Occipital lobe (tissue), 2 donors: ENCODE data around the gene WNT16. TPM values are rescaled to one million over a fixed set of nuclear protein-coding genes. Genes with fewer than 3 reads are reported as not detected.

ENCODE experiments used
- DNase-seq: peaks from one replicate; lab custom pipeline; 2025; lab: John Stamatoyannopoulos, UW
- total RNA-seq: library from RNA; depleted of rRNA; stranded (reverse); fragments of >200 nt; gene quantifications from one replicate; pipeline ENCODE4 v1.2.3, GENCODE V29; 2014

WNT16 gene
- total RNA-seq, 1 donor from 2014 or later = 1.2 TPM

DNA sequence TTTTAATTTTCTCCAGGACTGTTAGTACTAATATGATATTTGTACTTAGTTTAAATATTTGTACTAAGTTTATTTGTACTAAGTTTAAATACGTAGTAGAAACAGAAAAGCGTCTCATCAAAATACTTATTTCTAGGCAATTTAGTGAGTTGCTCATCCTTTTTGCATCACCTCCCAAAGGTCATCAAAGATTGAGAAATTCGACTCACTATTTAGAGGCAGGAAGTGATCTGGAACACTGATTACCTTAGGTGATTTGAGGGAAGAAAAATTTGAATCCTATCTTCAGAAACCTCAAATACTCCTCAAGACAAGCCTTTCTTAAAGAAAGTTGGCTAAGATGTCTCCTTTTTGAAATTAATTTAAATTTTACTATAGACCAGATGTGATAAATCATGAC lies 14.5 kb downstream of the WNT16 start:
- DNase-seq = no peak

DNA sequence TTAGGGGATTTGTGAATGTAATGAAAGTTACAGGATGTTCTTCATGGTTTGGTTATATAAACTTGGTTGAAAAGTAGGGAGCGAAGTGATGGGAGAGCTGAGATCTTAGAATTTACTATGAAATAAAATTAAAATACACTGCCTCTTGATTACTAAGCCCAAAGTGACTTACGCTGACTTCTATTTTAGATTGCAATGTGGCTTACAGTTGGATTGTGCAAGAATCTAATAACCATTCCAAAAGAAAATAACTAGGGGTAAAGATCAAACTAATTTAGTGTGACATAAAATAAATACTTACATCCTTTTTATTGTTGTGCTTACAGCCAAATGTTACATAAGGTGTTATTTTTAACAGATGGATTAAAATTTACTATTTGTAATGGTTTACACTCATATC lies 15.3 kb downstream of the WNT16 start:
- no peak for DNase-seq

DNA sequence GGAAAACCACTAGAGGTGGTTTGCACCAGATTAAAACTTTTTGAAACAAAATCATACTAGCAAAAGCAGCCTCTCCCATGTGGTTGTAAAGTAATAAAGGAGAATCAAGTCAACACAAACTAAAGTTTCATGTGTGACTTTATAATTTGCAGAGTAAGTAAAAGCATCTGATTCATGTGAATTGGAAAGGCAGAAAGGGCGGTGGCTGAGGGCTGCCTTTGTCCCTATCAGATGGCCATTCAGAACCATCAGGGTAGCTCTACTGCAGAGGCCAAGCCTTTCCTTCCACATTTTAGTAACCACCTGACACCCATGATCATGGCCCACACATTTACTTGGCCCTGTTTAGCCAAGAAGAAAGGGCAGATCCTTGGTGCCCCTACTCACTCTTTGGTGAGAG lies 15.7 kb downstream of the WNT16 start:
- DNase-seq = no peak

DNA sequence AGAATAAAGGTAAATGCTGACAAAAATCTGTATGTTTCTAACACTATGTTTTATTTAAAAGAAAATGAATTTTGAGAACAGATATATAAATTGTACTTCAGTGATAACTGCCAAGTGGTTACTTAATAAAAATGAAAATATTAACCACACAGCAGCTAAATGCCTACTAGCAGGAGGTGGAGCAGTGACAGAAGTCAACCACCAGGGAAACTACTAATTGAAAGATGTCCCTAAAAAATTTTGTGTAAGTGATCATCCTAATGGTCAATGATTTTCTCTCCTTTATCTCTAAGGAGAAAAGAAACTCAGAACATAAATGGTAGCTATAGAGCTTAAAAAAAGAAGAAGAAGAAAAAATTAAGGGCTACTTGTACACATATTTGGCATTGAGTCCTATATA lies 22.9 kb downstream of the WNT16 start:
- no peak for DNase-seq

DNA sequence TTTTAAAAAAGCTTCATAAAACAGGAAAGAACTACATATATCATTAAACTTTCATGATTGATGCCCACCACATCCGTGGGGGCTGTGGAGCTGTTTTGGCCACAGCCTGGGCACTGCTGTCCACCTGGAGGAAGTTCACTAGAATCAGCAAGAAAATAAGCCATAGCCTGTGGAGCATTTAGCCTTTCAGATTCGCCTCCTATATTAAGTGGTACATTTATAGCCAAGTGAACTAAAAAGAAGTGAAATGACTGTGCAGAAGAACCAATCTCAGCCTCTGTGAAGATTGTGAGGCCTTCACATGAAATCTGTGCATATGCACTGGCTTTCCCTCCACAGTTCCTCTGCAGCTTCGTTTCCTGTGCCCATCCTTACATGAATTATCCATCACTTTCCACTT lies 23.5 kb downstream of the WNT16 start:
- DNase-seq = no peak

DNA sequence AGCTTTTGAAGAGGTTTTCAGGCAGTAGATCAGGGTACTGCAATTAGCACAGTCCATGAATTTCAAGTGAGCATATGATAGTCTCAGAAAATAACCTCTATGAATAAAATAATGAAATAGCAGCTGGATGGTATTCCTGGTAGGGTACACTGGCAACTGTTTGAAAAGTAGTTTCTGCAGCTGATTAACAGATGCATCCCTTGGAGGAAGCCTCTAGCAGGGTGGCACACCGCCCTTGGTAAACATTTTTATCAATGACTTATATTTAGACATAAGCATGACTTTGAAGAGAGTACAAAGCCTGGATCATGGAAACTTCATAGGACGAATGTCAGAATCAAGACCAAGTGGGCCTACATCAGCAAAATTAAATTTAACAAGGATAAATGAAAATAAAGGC lies 26.8 kb downstream of the WNT16 start:
- no peak for DNase-seq

DNA sequence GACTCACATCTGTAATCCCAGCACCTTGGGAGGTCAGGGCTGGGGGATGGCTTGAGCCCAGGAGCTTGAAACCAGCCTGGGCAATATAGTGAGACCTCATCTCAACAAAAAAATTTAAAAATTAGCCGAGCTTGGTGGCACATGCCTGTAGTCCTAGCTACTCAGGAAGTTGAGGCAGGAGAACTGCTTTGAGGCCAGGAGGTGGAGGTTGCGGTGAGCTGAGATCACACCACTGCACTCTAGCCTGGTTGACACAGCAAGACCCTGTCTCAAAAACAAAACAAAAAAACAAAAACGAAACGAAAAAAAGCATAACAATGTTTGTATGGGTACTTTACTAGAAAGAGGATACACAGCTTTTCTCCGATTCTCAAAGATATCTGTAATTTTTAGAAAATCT lies 31.8 kb downstream of the WNT16 start:
- DNase-seq = no peak

DNA sequence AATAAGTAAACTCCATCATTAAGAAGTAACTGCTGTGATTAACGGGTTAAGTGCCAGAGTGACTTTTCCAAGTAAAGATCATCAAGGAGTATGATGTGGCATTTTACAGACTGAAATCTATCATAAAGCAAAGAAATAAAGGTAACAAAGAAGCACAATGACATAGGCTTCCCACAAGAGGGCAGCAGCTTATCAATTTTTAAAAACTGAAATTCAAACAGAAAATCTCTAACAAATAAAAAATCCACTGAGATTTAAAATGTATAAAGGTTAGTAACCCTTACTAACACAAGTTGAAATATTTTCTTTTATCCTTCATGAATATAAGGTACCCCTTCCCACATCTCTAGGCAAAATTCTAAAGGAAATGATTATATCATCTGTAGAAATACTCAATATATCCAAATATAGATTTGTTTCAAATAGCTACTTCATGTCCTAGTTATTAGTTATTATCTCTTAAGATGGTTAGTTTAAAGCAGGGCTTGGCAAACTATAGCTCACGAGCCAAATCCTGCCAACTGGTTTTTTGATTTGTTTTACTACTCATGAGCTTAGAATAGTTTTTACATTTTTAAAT lies 38.1 kb downstream of the WNT16 start:
- DNase-seq = no peak

DNA sequence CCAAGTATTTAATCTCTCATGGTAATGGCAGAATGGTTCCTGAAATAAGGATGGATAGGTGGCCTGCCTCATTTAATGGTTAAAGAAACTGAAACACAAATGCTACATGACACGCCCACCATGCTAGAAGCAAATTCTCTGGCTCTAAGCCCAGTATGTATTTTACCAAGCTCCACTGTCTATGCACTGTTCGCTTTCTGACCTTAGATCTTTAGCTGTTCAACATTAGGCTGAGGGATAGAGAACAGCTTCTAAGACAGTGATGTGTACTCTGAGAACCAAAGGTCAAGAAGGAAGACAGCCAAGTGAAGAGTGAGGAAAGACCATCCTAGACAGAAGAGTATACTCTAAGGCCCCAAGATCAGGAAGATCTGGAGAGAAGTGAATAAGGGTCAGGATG lies 40.7 kb downstream of the WNT16 start:
- DNase-seq = no peak

DNA sequence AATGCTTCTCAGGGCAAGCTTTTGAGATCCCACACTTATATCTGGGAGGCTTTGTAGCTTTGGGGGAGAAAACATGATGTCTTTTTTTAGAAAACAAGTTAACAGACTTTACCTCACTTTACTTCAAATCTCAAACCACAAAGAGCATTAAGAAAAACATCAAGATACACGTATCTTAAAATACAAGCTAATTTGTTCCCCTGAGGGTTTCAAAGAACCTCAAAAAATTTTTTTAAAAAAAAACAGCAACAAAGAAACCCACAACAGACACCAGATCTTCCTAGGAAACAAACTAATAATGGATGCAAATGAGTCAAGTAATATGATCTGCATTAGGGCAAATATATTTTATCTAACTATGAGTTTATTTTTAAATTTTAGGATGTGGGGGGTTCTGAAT lies 42.6 kb downstream of the WNT16 start:
- no peak for DNase-seq

DNA sequence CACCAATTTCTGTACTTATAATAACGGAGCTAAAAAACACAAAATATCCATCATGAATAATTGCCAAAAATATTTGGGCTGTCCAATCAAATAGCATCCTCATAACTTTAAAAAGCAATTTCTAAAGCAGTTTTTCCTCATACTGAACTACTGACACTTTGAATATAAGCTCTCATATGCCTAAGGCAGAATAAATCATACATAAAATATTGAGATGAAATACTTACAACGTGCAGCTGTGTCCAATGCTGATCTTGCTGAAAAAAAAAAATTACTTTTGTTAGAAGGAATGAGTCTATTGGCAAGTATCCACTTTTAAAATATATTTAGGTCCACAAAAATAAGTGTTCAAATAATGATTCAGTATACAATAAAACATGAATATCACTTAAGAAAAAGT lies 43.1 kb downstream of the WNT16 start:
- DNase-seq = no peak

DNA sequence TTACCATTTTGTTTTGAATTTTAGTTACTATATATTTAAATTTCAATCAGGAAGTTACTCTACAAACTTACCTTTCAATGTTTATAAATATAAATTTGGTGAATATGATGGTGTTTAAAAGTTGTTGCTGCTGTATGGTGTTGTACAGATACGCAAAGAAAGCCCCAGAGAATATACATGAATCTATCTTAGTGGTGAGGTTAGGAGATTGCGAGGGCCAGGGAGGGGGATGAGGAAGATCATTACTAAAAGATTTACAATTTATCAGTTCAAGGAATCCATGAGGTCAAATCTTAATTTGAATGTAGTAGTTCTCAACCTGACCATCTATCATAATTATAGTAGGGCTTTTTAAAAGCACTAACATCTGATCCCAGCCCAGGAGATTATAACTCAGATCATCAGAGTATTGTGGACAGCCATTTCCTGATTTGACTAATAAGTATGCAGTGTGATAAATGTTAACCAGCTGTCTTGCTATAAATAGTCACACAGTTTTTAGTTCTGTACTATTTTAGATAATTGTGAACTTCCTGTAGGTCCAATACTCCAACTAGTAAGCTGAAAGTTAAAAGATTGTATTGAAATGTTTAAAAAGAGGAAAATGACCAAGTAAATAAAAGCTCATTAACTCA lies 43.7 kb downstream of the WNT16 start:
- no peak for DNase-seq

DNA sequence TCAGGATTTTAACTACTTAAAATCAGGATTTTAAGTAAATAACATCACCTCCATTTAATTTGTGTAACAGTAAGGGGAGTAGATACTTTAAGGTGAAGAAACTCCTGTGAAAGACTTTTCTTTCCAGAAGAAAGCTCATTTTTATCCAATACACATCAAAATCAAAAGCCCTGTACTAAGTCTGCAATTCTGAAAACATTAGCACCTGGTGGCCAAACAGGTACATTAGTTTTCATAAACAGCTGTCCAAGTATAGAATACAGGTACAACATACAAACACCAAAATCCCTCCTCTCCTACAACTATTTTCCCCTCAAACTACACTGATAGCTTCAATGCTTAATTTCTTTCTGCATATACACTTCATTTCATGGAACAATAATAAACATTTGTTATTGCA lies 44.4 kb downstream of the WNT16 start:
- DNase-seq = no peak

DNA sequence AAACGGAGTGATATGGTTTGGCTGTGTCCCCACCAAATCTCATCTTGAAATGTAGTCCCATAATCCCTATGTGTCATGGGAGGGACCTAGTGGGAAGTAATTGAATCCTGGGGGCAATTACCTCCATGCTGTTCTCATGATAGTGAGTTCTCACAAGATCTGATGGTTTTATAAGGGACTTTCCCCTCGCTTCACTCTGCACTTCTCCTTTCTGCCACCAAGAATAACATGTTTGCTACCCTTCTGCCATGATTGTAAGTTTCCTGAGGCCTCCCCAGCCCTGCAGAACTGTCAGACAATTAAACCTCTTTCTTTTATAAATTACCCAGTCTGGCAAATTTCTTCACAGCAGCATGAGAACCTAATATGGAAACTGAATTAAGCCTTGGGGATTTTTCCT lies 48.2 kb downstream of the WNT16 start:
- no peak for DNase-seq

DNA sequence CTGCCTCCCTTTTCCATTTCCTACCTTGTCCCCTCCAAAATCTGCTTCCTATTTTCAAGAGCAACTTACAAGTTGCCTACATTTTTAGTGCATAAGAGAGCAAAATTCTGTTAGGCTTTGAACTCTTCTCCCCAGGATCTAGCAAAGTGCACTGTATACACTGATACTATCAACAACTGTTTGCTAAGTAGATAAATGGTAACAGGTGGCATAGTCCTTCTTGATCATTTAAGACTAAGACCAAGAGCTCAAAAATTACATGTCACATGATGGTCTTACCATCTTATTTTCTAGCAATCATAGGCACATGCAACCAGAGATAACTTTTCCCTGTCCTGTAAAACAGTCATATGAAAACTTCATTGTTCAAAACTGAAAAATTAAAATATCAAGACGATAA lies 51.1 kb downstream of the WNT16 start:
- no peak for DNase-seq

DNA sequence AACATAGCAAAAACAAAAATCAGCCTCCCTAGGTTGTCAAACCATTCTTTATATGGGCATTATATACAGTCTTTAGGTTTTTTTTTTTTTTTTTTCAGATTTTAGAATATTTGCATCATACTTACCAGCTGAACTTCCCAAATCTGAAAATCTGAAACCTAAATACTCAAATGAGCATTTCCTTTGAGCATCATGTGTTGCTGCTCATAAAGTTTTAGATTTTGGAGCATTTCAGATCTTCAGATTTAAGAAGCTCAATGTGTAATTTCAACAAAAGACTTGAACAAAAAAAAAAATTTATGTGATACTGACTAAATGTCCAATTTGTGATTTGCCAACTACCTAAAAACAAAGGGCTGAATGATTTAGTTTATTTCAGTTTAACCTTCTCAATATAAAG lies 53.7 kb downstream of the WNT16 start:
- DNase-seq = no peak

DNA sequence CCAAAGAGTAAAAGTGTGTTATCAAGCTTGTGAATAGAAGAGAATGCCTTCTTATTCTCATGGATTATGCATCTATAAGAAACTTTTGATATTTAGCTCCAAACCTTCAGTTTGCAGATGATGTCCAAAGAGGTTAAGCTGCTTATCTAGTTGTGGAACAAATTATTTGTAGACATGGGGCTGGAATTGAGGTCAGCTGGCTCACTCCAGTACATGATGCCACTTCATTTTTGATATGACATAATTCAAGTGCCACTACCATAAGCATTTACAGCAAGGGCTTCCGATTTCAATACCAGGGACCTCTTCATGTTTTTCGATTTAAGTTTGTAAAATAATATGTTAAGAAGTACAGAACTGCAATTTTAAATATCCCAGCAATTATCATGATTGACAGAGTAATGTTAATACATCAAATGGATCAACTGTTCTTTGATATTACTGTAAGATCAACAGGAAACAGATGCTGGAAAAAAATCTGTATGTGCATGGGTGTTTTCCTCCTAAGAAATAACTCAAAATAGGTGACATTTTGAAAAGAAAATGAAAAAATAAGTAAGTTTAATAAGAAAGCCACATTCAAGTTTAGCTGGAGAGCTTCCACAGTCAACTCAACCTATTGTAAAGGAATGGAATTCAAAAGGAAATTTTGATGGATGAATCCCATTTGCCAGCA lies 54.6 kb downstream of the WNT16 start:
- no peak for DNase-seq

DNA sequence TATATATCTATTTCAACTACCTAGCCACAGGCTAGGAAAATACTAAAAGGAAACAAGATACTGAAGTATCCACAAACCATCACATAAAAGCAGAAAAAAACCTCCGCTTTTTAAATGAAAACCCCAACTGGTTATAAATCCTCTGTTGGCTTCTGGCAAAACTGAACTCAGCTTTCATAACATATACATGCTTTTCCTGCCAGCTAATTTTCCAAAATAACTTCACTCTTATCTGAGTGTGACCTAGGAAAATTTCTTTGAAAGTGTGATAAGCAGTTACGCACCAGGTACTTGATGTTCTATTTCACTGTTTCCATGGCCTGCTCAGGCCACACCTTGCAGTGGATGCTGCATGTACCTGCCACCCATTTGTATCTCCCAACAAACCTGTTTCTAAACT lies 55.5 kb downstream of the WNT16 start:
- DNase-seq = no peak

DNA sequence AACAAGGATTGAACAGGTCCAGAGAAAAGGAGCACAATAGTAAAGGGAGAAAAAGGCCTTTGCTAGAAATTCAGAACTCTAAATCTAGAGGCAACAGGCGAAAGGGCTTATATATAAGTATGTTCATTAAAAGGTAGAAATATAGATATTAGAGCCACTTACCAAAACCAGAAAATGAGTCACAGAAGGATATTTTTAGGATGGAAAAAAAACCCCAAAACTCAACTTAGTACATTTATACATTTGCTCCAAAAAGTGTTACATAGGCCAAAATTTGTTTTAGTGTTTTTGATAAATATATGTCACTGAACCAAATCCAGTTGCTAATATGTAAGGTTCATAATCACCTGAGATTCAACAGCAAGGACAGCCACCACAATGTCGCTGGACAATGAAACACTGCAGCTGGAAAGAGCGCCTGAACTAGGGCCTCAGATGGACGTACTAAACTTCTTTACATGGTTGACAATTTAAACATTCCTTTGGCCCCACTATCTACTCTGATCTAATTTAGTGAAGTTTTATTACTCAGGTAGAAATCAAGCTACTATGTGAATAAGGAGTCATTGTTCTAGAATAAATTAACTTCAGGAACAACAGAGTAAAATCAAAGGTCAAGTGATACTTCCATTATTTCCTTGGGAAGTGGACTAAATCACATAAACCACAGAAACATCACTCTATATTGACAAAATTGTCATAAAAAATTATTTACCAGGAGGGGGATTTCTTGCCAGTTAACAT lies 56.4 kb downstream of the WNT16 start:
- no peak for DNase-seq

DNA sequence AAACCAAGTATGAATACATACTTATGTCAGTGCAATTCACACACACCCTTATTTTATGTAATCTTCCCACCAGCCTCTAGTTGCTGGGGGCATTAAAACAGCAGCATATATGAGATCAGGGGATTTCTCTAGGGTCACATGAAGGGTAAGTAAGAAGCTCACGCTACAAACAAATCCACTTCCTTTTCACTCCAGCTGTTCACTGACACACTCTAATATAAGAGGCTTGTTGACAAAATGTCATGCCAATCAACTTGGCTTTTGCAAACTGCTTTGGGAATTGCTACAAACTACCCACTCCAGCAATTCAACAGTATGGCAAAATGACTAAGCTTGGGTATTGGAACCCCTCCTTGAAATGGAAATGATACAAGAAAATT lies 57.0 kb downstream of the WNT16 start:
- DNase-seq = no peak

DNA sequence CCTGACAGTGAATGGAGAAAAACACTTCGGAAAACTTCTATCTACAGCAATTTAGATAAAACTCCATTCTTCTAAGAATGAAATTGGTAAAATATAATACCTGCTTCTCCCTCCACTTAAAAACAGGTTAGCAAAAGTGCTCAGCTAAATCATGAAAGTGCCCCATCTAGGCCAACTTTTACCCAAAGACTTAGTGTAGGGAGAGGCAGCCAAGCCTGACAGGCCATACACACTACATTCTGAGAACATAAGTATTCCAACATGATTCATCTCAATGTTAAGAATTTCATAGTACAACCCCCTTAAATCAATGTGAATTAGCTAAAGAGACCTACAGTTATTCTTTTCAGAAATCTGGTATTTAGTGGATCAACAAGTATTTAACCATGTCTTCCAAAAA lies 60.1 kb downstream of the WNT16 start:
- no peak for DNase-seq

DNA sequence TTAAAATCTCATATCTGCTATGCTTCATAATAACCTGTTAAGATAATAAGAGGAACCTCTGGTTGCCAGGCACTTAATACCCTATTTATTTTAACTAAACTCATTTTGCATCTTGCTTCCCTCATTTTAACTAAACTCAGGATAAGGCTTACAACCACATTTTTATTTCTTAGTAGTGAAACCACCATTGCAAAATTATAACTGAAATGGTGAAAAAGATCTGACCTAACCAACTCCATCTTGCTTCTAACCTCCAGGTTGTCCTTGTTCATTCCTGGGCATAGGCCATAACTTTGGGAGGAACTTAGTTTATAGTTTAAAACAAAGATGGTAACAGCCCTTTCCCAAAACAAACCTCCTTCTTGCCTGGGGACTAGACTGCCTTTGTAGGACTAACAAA lies 61.3 kb downstream of the WNT16 start:
- no peak for DNase-seq

DNA sequence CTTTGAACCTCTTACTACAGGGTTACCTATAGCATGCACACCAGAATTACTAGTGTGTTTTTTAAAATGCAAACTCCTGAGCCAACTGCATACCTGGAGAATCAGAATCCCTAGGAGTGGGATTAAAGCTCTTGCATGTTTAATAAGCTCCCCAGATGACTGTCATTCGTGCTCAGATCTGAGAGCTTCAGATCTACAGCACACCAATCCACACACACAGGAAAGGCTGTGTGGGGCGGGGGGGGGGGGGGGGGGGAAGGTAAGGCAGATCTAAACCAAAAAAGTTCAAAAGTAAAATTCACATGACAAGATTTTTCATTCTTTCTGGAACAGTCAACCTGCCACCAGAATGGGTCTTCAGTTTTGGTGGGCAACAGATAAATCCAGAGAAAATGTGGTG lies 61.8 kb downstream of the WNT16 start:
- no peak for DNase-seq
